Measurements from ENCODE around the gene AKAP6.

- TF ChIP-seq POLR2A (IDR thresholded peaks at IDR 0.05; ENCODE audit: borderline replicate concordance, extremely low read depth, insufficient read depth, insufficient read length) (no peak), CTCF (IDR thresholded peaks at IDR 0.05 in 2 of 3, conservative IDR thresholded peaks at IDR 0.05 in 1 of 3; ENCODE audit: borderline replicate concordance in 1 of 3, insufficient read depth in 1 of 3, low read depth in 2 of 3, low read length in 2 of 3) (no peak), SIN3A (IDR thresholded peaks at IDR 0.05; ENCODE audit: low read depth) (no peak), POLR2AphosphoS5 (IDR thresholded peaks at IDR 0.05; ENCODE audit: low read depth, low read length) (no peak), FOSL1 (IDR thresholded peaks at IDR 0.05; ENCODE audit: low read depth) (no peak), ELF1 (IDR thresholded peaks at IDR 0.05; ENCODE audit: borderline replicate concordance, low read depth) (no peak), YY1 (IDR thresholded peaks at IDR 0.05; ENCODE audit: extremely low read depth, insufficient replicate concordance, low read depth, low read length) (no peak), RAD21 (IDR thresholded peaks at IDR 0.05; ENCODE audit: low read depth) (no peak)
These were observed 49.2 kb downstream of the AKAP6 start for GRCh38 chr14:32378284-32378683.
